ENCODE data around the gene KASH5. TPM values are rescaled to one million over a fixed set of nuclear protein-coding genes. Genes with fewer than 3 reads are reported as not detected.

KASH5 gene
- total RNA-seq, 1 experiment from 2014 or later, result not detected

DNA sequence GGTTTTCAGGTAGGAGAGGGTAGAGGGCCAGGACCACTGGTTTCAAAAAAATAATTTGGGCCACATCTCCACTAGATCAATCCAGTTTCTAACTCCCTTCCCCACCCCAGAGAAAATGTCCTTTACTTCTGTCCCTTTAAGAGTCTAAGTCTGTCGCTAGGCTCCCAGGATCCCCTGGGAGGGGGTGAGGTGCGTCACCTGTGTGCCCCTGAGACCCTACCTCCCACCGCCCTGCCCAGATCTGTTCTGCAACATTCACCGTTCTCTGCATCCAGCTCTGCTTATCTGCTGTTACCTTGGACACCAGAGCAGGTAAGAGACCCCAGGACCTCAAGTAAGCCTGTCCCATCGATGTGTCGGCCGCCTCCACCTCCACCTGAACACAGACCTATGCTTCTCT, 37.1 kb downstream of the KASH5 start, which contains the start of gene GFY:
GFY (plus strand) TSS at position 211 of the 400 bp plus-strand sequence. CDS start 1,043 bp downstream, outside the sequence.
- no peak within 1 kb of the TSS for H2BK5ac ChIP-seq (ENCODE audit: insufficient read length, low read length)
- no peak within 1 kb of the TSS for H2BK15ac ChIP-seq (ENCODE audit: low read depth, low read length)
- no CpG with 5 or more reads among the region's 7 CpGs for WGBS (ENCODE audit: extremely low coverage, insufficient read length, low lambda C conversion rate)
- peaks cover 0 to 9% of the 10 kb centered on the region in 2 experiments; a peak in 2 of 5 replicates for H3K9me3 Mint-ChIP-seq
- no peaks in the 10 kb centered on the region; a peak in 2 of 7 replicates for H3K36me3 Mint-ChIP-seq (ENCODE audit: insufficient read depth in 1 of 3, low read depth in 3 of 3)
- H2BK12ac ChIP-seq (ENCODE audit: insufficient read length, low read depth, low read length), result no peak within 1 kb of the TSS
- no peak within 1 kb of the TSS for H3K18ac ChIP-seq (ENCODE audit: insufficient read length, low read depth, low read length)
- no peak within 1 kb of the TSS for H2BK20ac ChIP-seq (ENCODE audit: low read depth, low read length, poor library complexity, severe bottlenecking)
- no peak within 1 kb of the TSS for H2AK5ac ChIP-seq (ENCODE audit: insufficient read length, low read length)
- peaks cover 60 to 77% of the 10 kb centered on the region in 2 experiments for H3K4me1 Mint-ChIP-seq
- H2AFZ ChIP-seq (ENCODE audit: low read length), result no peak within 1 kb of the TSS
- H3K23ac ChIP-seq (ENCODE audit: insufficient read length, low read depth, low read length), result no peak within 1 kb of the TSS
- H3K23me2 ChIP-seq (ENCODE audit: insufficient read length, low read depth, low read length, poor library complexity, severe bottlenecking), result peaks cover 22% of the 10 kb centered on the region
- H3K9me3 ChIP-seq (ENCODE audit: control insufficient read depth, low read depth, low read length), result no peaks in the 10 kb centered on the region
- H3K27ac Mint-ChIP-seq, result no peak within 1 kb of the TSS; a peak in 1 of 7 replicates
- peaks cover 2% of the 10 kb centered on the region for H3K4me1 ChIP-seq (ENCODE audit: insufficient read depth, low read length)
- H3K27me3 ChIP-seq (ENCODE audit: insufficient read depth, low read length), result peaks cover 32% of the 10 kb centered on the region; the same call in 1 of the 2 replicates
- H3K4me3 Mint-ChIP-seq, result peak within 1 kb of the TSS; percentile 54 to 75
- no peak within 1 kb of the TSS for H4K91ac ChIP-seq (ENCODE audit: insufficient read length, low read depth, low read length)
- no peak within 1 kb of the TSS for H3K9ac ChIP-seq (ENCODE audit: extremely low read depth, insufficient read length, low read length)
- H4K8ac ChIP-seq (replicated peaks; ENCODE audit: insufficient read length, low read depth, low read length), result no peak within 1 kb of the TSS
- no peak within 1 kb of the TSS for H3K56ac ChIP-seq (ENCODE audit: insufficient read length, low read depth, low read length)
- no peaks in the 10 kb centered on the region for H4K20me1 ChIP-seq (ENCODE audit: control insufficient read depth, insufficient read depth, insufficient read length)
- no peaks in the 10 kb centered on the region for H3K79me2 ChIP-seq (ENCODE audit: insufficient read depth, low read length)
- DNase-seq, result no peak
- H3K4ac ChIP-seq (ENCODE audit: low read depth, low read length), result no peak within 1 kb of the TSS
- no peak within 1 kb of the TSS for H3K27ac ChIP-seq (ENCODE audit: insufficient read length, low read depth, low read length)
- no peaks in the 10 kb centered on the region for H3K79me1 ChIP-seq (ENCODE audit: insufficient read depth, low read depth, low read length, poor library complexity, severe bottlenecking)
- H3K4me2 ChIP-seq (ENCODE audit: insufficient read depth, insufficient read length, low read length), result peak within 1 kb of the TSS; percentile 7
- H2BK120ac ChIP-seq (ENCODE audit: low read depth, low read length, poor library complexity, severe bottlenecking), result no peak within 1 kb of the TSS
- TF ChIP-seq, protein P1, sequence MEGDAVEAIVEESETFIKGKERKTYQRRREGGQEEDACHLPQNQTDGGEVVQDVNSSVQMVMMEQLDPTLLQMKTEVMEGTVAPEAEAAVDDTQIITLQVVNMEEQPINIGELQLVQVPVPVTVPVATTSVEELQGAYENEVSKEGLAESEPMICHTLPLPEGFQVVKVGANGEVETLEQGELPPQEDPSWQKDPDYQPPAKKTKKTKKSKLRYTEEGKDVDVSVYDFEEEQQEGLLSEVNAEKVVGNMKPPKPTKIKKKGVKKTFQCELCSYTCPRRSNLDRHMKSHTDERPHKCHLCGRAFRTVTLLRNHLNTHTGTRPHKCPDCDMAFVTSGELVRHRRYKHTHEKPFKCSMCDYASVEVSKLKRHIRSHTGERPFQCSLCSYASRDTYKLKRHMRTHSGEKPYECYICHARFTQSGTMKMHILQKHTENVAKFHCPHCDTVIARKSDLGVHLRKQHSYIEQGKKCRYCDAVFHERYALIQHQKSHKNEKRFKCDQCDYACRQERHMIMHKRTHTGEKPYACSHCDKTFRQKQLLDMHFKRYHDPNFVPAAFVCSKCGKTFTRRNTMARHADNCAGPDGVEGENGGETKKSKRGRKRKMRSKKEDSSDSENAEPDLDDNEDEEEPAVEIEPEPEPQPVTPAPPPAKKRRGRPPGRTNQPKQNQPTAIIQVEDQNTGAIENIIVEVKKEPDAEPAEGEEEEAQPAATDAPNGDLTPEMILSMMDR (conservative IDR thresholded peaks at IDR 0.05), result no peak
- peaks cover 83% of the 10 kb centered on the region for H3K27me3 Mint-ChIP-seq (ENCODE audit: low read depth)
- H3K14ac ChIP-seq (ENCODE audit: insufficient read depth, low read length), result no peak within 1 kb of the TSS
- H4K5ac ChIP-seq (ENCODE audit: insufficient read length, low read depth, low read length), result no peak within 1 kb of the TSS
- no peak within 1 kb of the TSS for H3T11ph ChIP-seq (ENCODE audit: low read length)
